ENCODE measurements around the gene PFKFB2. TPM values are rescaled to one million over a fixed set of nuclear protein-coding genes. Genes with fewer than 3 reads are reported as not detected.

Gene PFKFB2
- total and polyA plus RNA-seq, 7 experiments from 2014 or later, result 0.64 to 4.6 (median 2.5) TPM

DNA sequence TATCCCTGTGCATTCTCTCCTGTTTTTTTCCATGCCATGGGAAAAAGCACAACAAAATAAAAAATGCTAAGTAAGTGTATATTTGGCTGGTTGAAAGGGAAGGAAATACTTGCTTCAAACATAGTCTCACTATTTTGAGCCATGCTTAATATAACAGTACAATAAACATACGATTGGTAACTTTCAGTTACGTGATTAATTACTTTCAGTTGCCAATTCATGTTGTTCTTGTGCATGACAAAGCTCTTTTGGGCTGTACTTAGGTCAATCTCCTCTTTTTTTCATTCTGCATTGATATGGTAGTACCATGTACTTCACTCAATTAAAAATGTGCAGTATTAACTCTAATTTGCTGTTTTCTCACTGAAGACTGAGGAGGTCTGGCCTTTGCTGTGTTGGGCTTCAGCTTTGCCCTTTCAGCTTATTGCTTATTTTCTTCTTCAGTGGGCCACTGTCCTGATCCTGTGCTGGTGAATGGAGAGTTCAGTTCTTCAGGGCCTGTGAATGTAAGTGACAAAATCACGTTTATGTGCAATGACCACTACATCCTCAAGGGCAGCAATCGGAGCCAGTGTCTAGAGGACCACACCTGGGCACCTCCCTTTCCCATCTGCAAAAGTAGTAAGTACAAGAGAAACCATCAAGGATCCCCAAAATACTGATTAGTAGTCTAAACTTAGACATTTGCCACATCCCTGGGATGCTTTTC lies 38.3 kb downstream of the PFKFB2 start:
- H3K9me3 ChIP-seq (ENCODE audit: control insufficient read depth in 2 of 3, low read length in 3 of 3), result no peaks in the 10 kb centered on the region
- intact Hi-C loops (cut with micrococcal nuclease), result no loop called here
- ATAC-seq (no peak), DNase-seq (no peak)
- peak overlapping the region in 2 of 9 donors; percentile 3 to 73 for H3K27ac Mint-ChIP-seq
- peaks cover 3 to 31% (median 25%) of the 10 kb centered on the region in 7 donors for H3K4me1 Mint-ChIP-seq
- no peaks in the 10 kb centered on the region for H3K9me3 Mint-ChIP-seq
- H3K4me3 ChIP-seq (ENCODE audit: low read length), result no peak overlapping the region
- peaks cover 0 to 16% of the 10 kb centered on the region in 2 donors for H3K4me1 ChIP-seq (ENCODE audit: control insufficient read depth in 2 of 2, insufficient read depth in 2 of 2, low read length in 2 of 2)
- peaks cover 0 to 8% (median 0%) of the 10 kb centered on the region in 5 donors for H3K27me3 Mint-ChIP-seq
- no peaks in the 10 kb centered on the region for H3K36me3 ChIP-seq (ENCODE audit: control insufficient read depth in 2 of 3, insufficient read depth in 3 of 3, low read length in 3 of 3)
- peak overlapping the region in 1 of 10 donors; percentile 8 for H3K4me3 Mint-ChIP-seq
- H3K27me3 ChIP-seq (ENCODE audit: control insufficient read depth in 2 of 2, insufficient read depth in 2 of 2, low read length in 2 of 2), result peaks cover 0 to 4% of the 10 kb centered on the region in 2 donors
- H3K27ac ChIP-seq (ENCODE audit: low read depth, low read length), result no peak overlapping the region
- peaks cover 0 to 11% (median 4%) of the 10 kb centered on the region in 5 donors for H3K36me3 Mint-ChIP-seq
- ChIA-PET CTCF (interaction anchor here (3.1 kb wide), 1 partner anchor 408 kb away, joined by 10 read pairs; no protein-coding TSS in a partner anchor), POLR2A (no interaction called here)

DNA sequence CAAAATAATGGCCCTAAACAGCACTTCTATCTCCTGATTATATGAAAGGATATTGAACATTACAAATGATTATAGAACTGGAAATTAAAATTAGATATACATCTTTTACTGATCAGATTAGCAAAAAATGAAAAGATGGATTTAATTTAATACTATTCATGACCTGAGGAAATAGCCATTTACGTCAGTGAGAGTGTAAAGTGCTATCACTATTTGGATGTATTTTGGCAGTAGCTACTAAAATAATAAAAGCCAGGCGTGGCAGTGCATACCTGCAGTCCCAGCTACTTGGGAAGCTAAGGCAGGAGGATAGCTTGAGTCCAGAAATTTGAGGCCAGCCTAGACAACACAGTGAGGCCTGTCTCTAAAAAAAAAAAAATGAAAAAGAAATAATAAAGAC lies 40.9 kb downstream of the PFKFB2 start:
- peaks cover 0 to 24% (median 7%) of the 10 kb centered on the region in 5 donors for H3K36me3 Mint-ChIP-seq
- DNase-seq (no peak), ATAC-seq (no peak)
- ChIA-PET POLR2A (interaction anchor here (0.7 kb wide), 1 partner anchor 8 kb away, joined by 3 read pairs; no protein-coding TSS in a partner anchor), CTCF (interaction anchor here (1.1 to 1.2 kb wide), 2 partner anchors 10 to 228 kb away, joined by 3 to 4 read pairs; partner anchors contain the start of gene CD55)
- no peak overlapping the region for H3K4me3 Mint-ChIP-seq
- peaks cover 0 to 8% (median 0%) of the 10 kb centered on the region in 5 donors for H3K27me3 Mint-ChIP-seq
- H3K4me3 ChIP-seq (ENCODE audit: low read length), result no peak overlapping the region
- intact Hi-C loops (cut with micrococcal nuclease), result no loop called here
- H3K9me3 Mint-ChIP-seq, result no peaks in the 10 kb centered on the region
- H3K4me1 Mint-ChIP-seq, result peaks cover 3 to 37% (median 14%) of the 10 kb centered on the region in 7 donors
- peaks cover 0 to 8% of the 10 kb centered on the region in 2 donors for H3K4me1 ChIP-seq (ENCODE audit: control insufficient read depth in 2 of 2, insufficient read depth in 2 of 2, low read length in 2 of 2)
- no peaks in the 10 kb centered on the region for H3K36me3 ChIP-seq (ENCODE audit: control insufficient read depth in 2 of 3, insufficient read depth in 3 of 3, low read length in 3 of 3)
- peaks cover 0 to 4% of the 10 kb centered on the region in 2 donors for H3K27me3 ChIP-seq (ENCODE audit: control insufficient read depth in 2 of 2, insufficient read depth in 2 of 2, low read length in 2 of 2)
- no peak overlapping the region for H3K27ac ChIP-seq (ENCODE audit: low read depth, low read length)
- no peak overlapping the region for H3K27ac Mint-ChIP-seq
- H3K9me3 ChIP-seq (ENCODE audit: control insufficient read depth in 2 of 3, low read length in 3 of 3), result no peaks in the 10 kb centered on the region

DNA sequence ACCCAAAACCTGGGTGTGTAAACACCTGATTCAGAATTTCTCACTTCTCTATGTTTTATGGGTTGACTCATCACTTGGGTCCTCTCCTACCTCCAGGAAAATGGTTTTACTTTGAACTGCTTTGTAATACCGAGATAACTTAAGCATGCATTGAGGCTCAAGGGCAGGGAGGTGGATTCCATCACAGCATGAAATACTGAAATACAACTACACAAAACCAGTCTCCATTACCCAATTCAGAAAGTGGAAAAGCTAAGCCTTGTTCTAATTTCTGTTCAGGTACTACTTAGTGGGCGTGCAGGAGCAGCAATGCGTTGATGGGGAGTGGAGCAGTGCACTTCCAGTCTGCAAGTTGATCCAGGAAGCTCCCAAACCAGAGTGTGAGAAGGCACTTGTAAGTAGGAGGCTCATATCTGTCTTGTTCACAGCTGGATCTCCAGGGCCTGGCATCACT lies 44.8 kb downstream of the PFKFB2 start:
- Histone ChIP-seq H3K27me3 (ENCODE audit: control insufficient read depth in 2 of 2, insufficient read depth in 2 of 2, low read length in 2 of 2) (no peaks in the 10 kb centered on the region), H3K36me3 (ENCODE audit: control insufficient read depth in 2 of 3, insufficient read depth in 3 of 3, low read length in 3 of 3) (no peaks in the 10 kb centered on the region), H3K4me3 (ENCODE audit: low read length) (no peak overlapping the region), H3K4me1 (ENCODE audit: control insufficient read depth in 2 of 2, insufficient read depth in 2 of 2, low read length in 2 of 2) (no peaks in the 10 kb centered on the region), H3K27ac (ENCODE audit: low read depth, low read length) (no peak overlapping the region), H3K9me3 (ENCODE audit: control insufficient read depth in 2 of 3, low read length in 3 of 3) (no peaks in the 10 kb centered on the region)
- ATAC-seq, result no peak
- Mint-ChIP-seq H3K36me3 (peaks cover 0 to 37% (median 7%) of the 10 kb centered on the region in 5 donors), H3K4me3 (peak overlapping the region in 1 of 10 donors; percentile 28), H3K27me3 (peaks cover 0 to 11% (median 7%) of the 10 kb centered on the region in 5 donors), H3K4me1 (peaks cover 0 to 21% (median 0%) of the 10 kb centered on the region in 7 donors), H3K9me3 (peaks cover 0 to 7% (median 0%) of the 10 kb centered on the region in 11 donors), H3K27ac (peak overlapping the region in 1 of 9 donors; percentile 60)
- POLR2A ChIA-PET, result no interaction called here
- CTCF ChIA-PET, result no interaction called here
- intact Hi-C loops (cut with micrococcal nuclease), result no loop called here
- DNase-seq, result peak in 1 of 9 donors; percentile 40

DNA sequence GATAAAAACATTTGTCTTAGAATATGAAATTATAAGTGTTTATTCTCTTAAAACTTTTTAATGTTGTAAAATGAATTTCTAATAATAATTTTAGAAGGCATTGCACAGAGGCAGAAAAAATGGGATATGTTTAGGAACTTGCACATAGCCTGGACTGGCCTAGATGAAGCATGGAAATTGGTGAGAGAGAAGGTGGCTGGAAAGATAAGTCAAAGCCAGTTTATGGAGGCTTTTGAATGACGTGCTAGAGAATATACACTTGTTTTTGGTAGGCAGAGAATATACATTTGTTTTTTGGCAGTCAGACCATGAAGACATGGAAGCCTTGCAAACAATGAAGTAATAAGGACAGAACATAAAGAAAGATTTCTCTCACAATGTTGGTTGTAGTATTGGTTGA lies 48.6 kb downstream of the PFKFB2 start:
- Histone ChIP-seq H3K36me3 (ENCODE audit: control insufficient read depth in 2 of 3, insufficient read depth in 3 of 3, low read length in 3 of 3) (no peaks in the 10 kb centered on the region), H3K27me3 (ENCODE audit: control insufficient read depth in 2 of 2, insufficient read depth in 2 of 2, low read length in 2 of 2) (no peaks in the 10 kb centered on the region), H3K9me3 (ENCODE audit: control insufficient read depth in 2 of 3, low read length in 3 of 3) (no peaks in the 10 kb centered on the region), H3K27ac (ENCODE audit: low read depth, low read length) (no peak overlapping the region), H3K4me1 (ENCODE audit: control insufficient read depth in 2 of 2, insufficient read depth in 2 of 2, low read length in 2 of 2) (no peaks in the 10 kb centered on the region), H3K4me3 (ENCODE audit: low read length) (no peak overlapping the region)
- CTCF ChIA-PET, result no interaction called here
- POLR2A ChIA-PET, result no interaction called here
- Mint-ChIP-seq H3K27ac (no peak overlapping the region), H3K4me1 (peaks cover 0 to 10% (median 0%) of the 10 kb centered on the region in 7 donors), H3K27me3 (peaks cover 0 to 12% (median 5%) of the 10 kb centered on the region in 5 donors), H3K9me3 (peaks cover 0 to 7% (median 0%) of the 10 kb centered on the region in 11 donors), H3K36me3 (peaks cover 0 to 25% (median 0%) of the 10 kb centered on the region in 5 donors), H3K4me3 (no peak overlapping the region)
- DNase-seq (no peak), ATAC-seq (no peak)
- intact Hi-C loops (cut with micrococcal nuclease), result no loop called here

DNA sequence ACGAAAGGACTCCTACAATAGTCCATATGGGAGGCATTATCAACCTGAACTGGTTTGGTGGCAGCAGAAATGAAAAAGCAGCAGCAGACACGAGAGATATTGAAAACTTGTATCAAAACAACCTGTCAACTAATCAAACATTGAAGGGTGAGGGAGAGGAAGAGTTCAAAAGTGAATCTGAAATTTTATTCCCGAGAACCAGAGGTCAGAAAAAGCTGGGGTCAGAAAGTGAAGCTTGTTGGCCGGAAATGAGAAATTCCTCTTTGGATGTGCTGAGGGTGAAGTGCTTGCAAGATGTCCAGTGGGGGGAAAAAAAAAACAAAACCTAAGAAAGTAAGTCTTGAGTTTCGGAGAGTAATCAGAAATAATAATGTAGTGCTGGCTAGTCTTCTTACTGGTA lies 49.1 kb downstream of the PFKFB2 start:
- H3K9me3 ChIP-seq (ENCODE audit: control insufficient read depth in 2 of 3, low read length in 3 of 3), result no peaks in the 10 kb centered on the region
- POLR2A ChIA-PET, result no interaction called here
- no peak overlapping the region for H3K27ac Mint-ChIP-seq
- H3K27me3 Mint-ChIP-seq, result peaks cover 0 to 15% (median 5%) of the 10 kb centered on the region in 5 donors
- no peak overlapping the region for H3K4me3 Mint-ChIP-seq
- no peaks in the 10 kb centered on the region for H3K36me3 ChIP-seq (ENCODE audit: control insufficient read depth in 2 of 3, insufficient read depth in 3 of 3, low read length in 3 of 3)
- peaks cover 0 to 7% (median 0%) of the 10 kb centered on the region in 11 donors for H3K9me3 Mint-ChIP-seq
- no peak overlapping the region for H3K27ac ChIP-seq (ENCODE audit: low read depth, low read length)
- no peak overlapping the region for H3K4me3 ChIP-seq (ENCODE audit: low read length)
- CTCF ChIA-PET, result no interaction called here
- ATAC-seq, result no peak
- H3K27me3 ChIP-seq (ENCODE audit: control insufficient read depth in 2 of 2, insufficient read depth in 2 of 2, low read length in 2 of 2), result no peaks in the 10 kb centered on the region
- H3K4me1 Mint-ChIP-seq, result peaks cover 0 to 9% (median 0%) of the 10 kb centered on the region in 7 donors
- no peaks in the 10 kb centered on the region for H3K4me1 ChIP-seq (ENCODE audit: control insufficient read depth in 2 of 2, insufficient read depth in 2 of 2, low read length in 2 of 2)
- DNase-seq, result no peak
- intact Hi-C loops (cut with micrococcal nuclease), result no loop called here
- peaks cover 0 to 25% (median 0%) of the 10 kb centered on the region in 5 donors for H3K36me3 Mint-ChIP-seq

DNA sequence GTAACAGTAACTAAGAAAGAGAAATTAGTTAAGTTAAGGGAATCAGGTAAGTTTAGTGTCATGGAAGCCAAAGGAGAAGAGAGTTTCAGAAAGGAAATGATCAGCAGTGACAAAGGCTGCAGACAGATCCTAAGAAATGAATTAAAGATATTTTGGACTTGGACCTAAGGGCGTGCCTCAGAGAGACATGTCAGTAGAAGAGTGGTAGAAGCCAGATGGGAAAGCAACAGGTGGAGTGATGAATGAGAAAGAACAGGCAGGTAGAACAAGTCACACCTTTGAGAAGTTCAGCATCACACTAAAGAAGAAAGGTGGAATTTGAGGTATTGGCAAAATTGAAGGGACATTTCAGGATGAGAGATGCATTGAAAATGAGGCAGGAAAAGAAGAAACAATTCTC lies 49.6 kb downstream of the PFKFB2 start:
- intact Hi-C loops (cut with micrococcal nuclease), result no loop called here
- Histone ChIP-seq H3K36me3 (ENCODE audit: control insufficient read depth in 2 of 3, insufficient read depth in 3 of 3, low read length in 3 of 3) (no peaks in the 10 kb centered on the region), H3K27ac (ENCODE audit: low read depth, low read length) (no peak overlapping the region), H3K4me3 (ENCODE audit: low read length) (no peak overlapping the region), H3K9me3 (ENCODE audit: control insufficient read depth in 2 of 3, low read length in 3 of 3) (no peaks in the 10 kb centered on the region), H3K27me3 (ENCODE audit: control insufficient read depth in 2 of 2, insufficient read depth in 2 of 2, low read length in 2 of 2) (no peaks in the 10 kb centered on the region), H3K4me1 (ENCODE audit: control insufficient read depth in 2 of 2, insufficient read depth in 2 of 2, low read length in 2 of 2) (no peaks in the 10 kb centered on the region)
- ChIA-PET POLR2A (no interaction called here), CTCF (no interaction called here)
- Mint-ChIP-seq H3K27ac (no peak overlapping the region), H3K27me3 (peaks cover 0 to 17% (median 5%) of the 10 kb centered on the region in 5 donors), H3K4me3 (no peak overlapping the region), H3K4me1 (peaks cover 0 to 6% (median 0%) of the 10 kb centered on the region in 7 donors), H3K36me3 (peaks cover 0 to 23% (median 0%) of the 10 kb centered on the region in 5 donors), H3K9me3 (peaks cover 0 to 7% (median 0%) of the 10 kb centered on the region in 11 donors)
- DNase-seq (no peak), ATAC-seq (no peak)
